Measurements from ENCODE around the gene VDAC1. TPM values are rescaled to one million over a fixed set of nuclear protein-coding genes. Genes with fewer than 3 reads are reported as not detected.

VDAC1 gene
- total RNA-seq, 1 donor from 2014 or later = 218 TPM

DNA sequence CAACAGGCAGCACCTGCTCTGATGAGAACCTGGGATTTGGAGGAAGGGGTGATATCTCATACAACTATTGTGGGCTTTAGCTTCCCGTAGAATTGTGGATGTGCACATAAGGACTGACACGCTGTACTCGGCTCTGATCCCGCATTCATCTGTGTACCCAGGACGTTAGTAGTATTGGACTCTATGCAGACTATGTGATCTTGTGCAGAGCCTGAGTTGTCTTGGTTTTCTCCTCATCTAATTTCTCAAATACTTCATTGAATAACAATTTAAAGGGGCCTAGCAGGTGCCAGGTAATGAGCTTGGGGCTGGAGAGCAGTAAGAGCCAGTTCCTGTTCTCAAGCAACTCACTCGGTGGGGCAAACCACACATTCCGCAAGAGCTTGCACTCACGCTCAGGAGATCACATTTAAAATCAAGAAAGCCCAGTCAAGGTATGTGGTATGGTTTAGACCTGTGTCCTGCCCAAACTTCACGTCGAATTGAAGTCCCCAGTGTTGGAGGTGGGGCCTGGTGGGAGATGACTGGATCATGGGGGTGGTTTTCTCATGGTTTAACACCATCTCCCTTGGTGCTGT is 51.1 kb downstream of the VDAC1 start:
- Mint-ChIP-seq H3K4me3 (no peak overlapping the region), H3K4me1 (peaks cover 4% of the 10 kb centered on the region), H3K27me3 (ENCODE audit: low read depth) (no peaks in the 10 kb centered on the region), H3K9me3 (no peaks in the 10 kb centered on the region), H3K27ac (ENCODE audit: unreplicated experiment) (no peak overlapping the region), H3K36me3 (ENCODE audit: low read depth) (peaks cover 2% of the 10 kb centered on the region)
- TF ChIP-seq, protein P1, sequence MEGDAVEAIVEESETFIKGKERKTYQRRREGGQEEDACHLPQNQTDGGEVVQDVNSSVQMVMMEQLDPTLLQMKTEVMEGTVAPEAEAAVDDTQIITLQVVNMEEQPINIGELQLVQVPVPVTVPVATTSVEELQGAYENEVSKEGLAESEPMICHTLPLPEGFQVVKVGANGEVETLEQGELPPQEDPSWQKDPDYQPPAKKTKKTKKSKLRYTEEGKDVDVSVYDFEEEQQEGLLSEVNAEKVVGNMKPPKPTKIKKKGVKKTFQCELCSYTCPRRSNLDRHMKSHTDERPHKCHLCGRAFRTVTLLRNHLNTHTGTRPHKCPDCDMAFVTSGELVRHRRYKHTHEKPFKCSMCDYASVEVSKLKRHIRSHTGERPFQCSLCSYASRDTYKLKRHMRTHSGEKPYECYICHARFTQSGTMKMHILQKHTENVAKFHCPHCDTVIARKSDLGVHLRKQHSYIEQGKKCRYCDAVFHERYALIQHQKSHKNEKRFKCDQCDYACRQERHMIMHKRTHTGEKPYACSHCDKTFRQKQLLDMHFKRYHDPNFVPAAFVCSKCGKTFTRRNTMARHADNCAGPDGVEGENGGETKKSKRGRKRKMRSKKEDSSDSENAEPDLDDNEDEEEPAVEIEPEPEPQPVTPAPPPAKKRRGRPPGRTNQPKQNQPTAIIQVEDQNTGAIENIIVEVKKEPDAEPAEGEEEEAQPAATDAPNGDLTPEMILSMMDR (conservative IDR thresholded peaks at IDR 0.05) = no peak
- DNase-seq (ENCODE audit: low read depth, low spot score) = no peak

DNA sequence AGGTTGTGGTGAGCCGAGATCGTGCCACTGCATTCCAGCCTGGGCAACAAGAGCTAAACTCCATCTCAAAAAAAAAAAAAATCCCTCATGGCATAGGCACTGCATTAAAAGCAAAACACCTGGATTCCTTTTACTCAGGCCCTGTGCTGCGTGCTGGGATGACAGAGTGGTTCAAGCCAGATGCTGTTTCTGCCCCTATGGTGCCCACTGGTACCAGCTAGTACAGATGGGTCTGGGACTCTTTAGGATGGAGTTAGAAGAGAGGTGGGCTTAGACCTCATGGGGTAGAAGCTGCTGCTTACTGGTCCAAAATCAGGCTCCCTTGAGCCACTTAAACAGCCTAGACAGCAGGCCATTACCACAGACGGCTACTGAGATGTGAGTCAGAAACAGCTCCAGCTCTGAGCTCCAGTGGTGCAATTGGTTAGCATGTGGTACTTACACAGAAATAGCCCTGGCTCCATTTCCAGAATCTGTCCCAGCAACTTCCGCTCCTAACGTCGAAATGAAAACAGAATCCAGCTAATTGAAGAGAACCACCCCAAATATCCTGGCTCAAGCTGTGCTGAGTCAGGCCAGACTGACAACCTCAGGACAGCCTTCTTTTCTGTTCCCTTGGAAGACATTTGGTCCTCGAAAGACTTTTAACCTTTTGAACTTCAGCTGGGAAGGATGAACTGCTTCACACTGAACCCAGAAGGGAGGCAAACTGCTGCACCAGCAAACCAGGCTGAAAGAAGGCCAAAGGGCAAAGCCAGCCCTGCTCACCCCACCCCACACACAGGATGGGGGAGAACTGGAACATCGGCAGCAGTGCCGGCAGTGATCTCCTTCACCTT is 51.8 kb downstream of the VDAC1 start:
- DNase-seq (ENCODE audit: low read depth, low spot score) = no peak
- Mint-ChIP-seq H3K27me3 (ENCODE audit: low read depth) (no peaks in the 10 kb centered on the region), H3K4me1 (peaks cover 4% of the 10 kb centered on the region), H3K27ac (ENCODE audit: unreplicated experiment) (no peak overlapping the region), H3K9me3 (no peaks in the 10 kb centered on the region), H3K36me3 (ENCODE audit: low read depth) (peaks cover 2% of the 10 kb centered on the region), H3K4me3 (no peak overlapping the region)
- TF ChIP-seq, protein P1 (conservative IDR thresholded peaks at IDR 0.05) = no peak

DNA sequence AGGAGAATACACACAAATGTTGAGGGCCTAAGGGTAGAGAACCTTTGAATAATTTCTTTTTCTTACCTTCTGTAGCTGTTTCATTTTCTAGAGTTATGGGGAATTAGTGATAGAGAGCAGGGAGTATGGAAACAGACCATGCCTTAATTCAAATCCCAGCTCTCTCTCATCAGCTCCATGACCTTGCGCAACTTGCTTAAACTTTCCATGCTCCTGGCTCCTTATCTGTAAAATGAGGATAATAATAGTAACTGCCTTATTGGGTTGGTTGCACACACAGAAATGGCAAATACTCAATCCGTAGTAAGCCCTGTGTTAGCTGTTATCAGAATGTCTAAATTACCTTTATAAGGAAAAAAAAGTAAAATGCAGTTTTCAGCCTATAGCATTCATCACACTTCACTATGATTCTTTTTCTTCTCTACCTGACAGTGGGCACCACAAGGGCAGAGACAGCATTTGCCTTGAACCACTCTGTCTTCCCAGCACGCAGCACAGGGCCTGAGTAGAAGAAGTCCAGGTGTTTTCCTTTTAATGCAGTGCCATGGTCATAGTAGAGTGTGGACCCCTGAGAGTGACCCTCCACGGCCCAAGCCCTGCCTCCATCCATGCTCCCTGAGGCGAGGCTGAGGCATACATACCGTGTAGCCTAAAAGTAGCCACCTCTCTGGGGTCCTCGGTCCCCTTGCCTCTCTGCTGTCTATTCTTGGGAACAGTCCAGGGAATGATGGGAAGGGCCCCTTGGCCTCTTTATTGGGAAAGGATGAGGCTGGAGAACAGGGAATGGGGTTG is 53.8 kb downstream of the VDAC1 start:
- no peaks in the 10 kb centered on the region for H3K27me3 Mint-ChIP-seq (ENCODE audit: low read depth)
- no peak for DNase-seq (ENCODE audit: low read depth, low spot score)
- H3K36me3 Mint-ChIP-seq (ENCODE audit: low read depth) = peaks cover 2% of the 10 kb centered on the region
- H3K4me3 Mint-ChIP-seq = no peak overlapping the region
- H3K27ac Mint-ChIP-seq (ENCODE audit: unreplicated experiment) = no peak overlapping the region
- no peaks in the 10 kb centered on the region for H3K9me3 Mint-ChIP-seq
- peaks cover 4% of the 10 kb centered on the region for H3K4me1 Mint-ChIP-seq
- TF ChIP-seq, protein P1 (conservative IDR thresholded peaks at IDR 0.05) = no peak

DNA sequence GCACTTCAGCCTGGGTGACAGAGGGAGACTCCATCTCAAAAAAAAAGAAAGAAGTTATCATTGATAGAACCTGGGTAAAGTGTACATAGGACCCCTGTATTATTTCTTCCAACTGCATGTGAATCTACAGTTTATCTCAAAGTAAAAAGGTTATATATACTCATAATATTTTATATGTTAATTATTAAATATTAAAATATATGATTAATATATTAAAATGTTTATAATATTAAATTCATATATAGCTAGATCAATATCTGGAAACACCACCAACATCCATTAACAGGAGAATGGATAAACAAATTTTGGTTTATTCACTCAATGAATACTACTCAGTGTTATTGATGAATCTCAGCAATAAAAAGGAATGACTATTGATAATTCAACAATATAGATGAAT is 56.1 kb downstream of the VDAC1 start:
- Mint-ChIP-seq H3K4me1 (peaks cover 2% of the 10 kb centered on the region), H3K9me3 (no peaks in the 10 kb centered on the region)

DNA sequence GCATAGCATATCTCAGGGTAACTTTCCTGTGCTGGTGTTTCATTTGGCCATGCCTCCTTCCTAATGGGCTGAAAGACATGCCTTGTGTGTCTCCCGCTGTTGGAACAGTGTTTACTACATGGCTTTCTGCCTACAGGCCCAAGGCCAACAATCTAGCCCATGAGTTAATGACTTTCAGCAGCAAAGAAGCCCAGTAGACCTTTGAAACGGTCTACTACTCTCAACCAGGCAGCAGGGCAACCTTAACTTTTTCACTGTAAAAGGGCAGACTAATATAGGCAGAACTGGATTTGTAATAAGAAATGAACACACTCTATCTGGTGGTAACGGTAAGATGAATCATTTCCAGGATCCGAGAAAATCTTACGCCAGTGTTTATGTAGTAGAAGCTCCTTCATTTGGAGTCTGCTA is 57.3 kb downstream of the VDAC1 start:
- TF ChIP-seq, protein P1 (conservative IDR thresholded peaks at IDR 0.05) = no peak
- H3K36me3 Mint-ChIP-seq (ENCODE audit: low read depth) = no peaks in the 10 kb centered on the region
- no peak for DNase-seq (ENCODE audit: low read depth, low spot score)

More for the DNA sequence above, 56.1 kb downstream of the VDAC1 start:
- no peak for DNase-seq (ENCODE audit: low read depth, low spot score)
- TF ChIP-seq, protein P1 (conservative IDR thresholded peaks at IDR 0.05) = no peak
- no peak overlapping the region for H3K27ac Mint-ChIP-seq (ENCODE audit: unreplicated experiment)
- no peaks in the 10 kb centered on the region for H3K27me3 Mint-ChIP-seq (ENCODE audit: low read depth)
- peaks cover 1% of the 10 kb centered on the region for H3K36me3 Mint-ChIP-seq (ENCODE audit: low read depth)
- H3K4me3 Mint-ChIP-seq = no peak overlapping the region

More for the DNA sequence above, 57.3 kb downstream of the VDAC1 start:
- no peaks in the 10 kb centered on the region for H3K9me3 Mint-ChIP-seq
- H3K27ac Mint-ChIP-seq (ENCODE audit: unreplicated experiment) = no peak overlapping the region
- H3K4me3 Mint-ChIP-seq = no peak overlapping the region
- H3K4me1 Mint-ChIP-seq = no peaks in the 10 kb centered on the region
- H3K27me3 Mint-ChIP-seq (ENCODE audit: low read depth) = no peaks in the 10 kb centered on the region
